Activated T-helper 9 cell treated with anti-CD3 and anti-CD28 coated beads, Interleukin-2, amount 50 U/mL, for 16 hours (primary cell): ENCODE results near the gene DPYD.

Experiments
- DNase-seq: peaks from one replicate; pipeline ENCODE4 v3.0.0-alpha.2; 2020; ENCODE audit warnings: low read depth

Gene DPYD

GRCh38 chr1:97920832-97921571 is at the start of gene DPYD:
Gene DPYD, minus strand, starts transcription at chr1:97921034. Its CDS starts 112 bp downstream, at chr1:97920922.
- DNase-seq: peak; percentile 78

GRCh38 chr1:97960470-97960869 is 39.6 kb upstream of the DPYD start:
- no peak for DNase-seq

DNA sequence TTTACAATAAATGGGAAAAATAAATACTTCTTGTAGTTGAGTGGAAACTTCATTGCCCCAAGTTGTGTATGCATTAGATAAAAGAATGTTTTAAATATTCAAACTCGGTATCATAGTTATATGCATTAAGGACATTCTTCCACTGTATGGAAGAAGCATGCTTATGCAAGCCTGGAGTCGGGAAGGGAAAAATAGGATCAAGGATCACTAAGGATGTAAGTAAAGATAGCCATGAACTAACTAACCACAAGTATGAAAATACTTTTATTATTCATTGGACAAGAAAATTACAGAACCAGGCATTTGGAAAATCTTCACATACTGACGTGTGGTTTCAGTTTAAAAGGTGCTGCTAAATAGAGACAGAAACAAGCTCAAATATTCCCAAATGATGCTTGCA is 26.9 kb upstream of the DPYD start:
- no peak for DNase-seq

- DNase-seq: no peak
These were observed 22.5 kb upstream of the DPYD start for GRCh38 chr1:97943354-97943753.

- DNase-seq: no peak
These were observed 21.6 kb upstream of the DPYD start for GRCh38 chr1:97942161-97943123.

- DNase-seq: no peak
These were observed 17.4 kb upstream of the DPYD start for GRCh38 chr1:97938285-97938642.

DNA sequence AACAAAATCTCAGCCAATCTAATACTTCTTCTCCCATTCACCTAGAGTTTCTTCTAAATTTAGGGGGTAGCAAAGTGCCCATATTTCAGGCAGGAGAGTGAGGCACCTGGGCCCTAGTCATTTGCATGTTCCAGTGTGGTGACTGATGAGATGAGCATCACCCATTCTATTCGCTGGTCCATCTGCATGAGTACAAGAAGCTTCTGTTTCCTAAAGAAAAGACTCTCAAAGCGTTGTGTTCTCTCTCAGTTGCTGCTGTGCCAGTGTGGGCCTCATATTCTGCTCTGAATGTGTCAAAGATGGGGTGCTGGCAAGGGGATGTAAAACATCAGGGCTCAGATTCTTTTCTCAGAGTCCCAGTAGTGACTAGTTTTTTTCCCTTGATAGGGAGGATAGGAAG is 16.1 kb upstream of the DPYD start:
- DNase-seq: no peak

DNA sequence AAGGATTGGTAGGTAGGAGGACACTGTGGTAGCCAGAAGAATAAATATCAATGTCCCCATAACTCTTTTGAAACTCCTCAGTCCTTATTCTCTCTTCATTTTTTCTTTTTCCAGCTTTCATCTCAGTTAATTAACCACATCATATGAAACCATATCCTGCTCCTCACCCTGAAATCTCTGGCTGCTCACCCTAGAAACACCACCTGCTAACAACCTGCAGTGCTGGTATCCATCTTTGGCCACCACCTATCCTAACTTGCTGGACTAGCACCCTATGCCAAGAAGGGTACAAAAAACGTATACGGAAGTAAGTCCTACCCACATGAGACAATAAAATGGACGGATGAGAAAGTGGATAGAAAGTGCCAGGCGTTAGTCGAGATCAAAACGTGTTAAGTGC is 13.7 kb upstream of the DPYD start:
- no peak for DNase-seq

DNA sequence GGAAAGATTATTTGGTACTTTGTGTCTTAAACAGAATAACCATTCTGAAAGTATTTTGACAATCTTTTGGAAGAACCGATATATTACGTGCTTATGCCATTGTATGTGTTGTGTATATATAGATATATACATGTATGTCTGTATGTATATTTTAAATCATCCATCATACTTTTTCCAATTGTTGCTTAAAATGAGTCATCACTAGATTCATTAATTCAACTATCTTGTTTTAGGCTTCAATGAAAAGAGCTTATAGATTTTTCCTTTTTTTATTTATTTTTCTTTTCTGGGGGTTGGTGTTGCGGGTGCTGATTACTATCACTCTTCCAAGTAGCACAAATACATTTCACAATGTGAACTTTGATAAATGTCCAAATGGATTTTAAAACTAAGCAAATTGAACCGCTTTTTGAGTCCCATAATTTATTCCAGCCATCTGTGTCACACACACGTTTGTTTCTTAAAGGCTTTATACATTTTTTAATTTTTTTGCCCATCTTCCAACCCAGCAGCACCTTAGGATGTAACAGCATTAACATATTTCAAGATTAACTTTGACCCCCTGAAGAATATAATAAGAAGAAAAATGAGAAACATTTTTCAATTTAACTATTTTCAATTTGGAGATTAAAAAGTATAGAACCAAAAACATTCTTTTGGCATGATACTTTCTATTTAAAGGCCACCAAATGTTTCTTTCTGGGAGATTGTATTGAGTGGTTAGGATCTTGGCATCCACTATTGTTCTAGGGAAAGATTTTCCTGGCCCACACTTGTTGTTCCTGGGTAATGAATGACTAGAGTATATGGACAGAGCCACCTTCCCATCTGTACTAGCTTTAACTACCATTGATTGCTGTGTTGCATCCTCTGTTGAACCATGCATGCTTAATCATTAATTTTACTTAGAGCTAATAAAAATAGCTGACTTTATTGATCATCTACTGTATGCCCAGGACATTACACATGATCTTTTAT is 9.3 kb upstream of the DPYD start:
- no peak for DNase-seq

DNA sequence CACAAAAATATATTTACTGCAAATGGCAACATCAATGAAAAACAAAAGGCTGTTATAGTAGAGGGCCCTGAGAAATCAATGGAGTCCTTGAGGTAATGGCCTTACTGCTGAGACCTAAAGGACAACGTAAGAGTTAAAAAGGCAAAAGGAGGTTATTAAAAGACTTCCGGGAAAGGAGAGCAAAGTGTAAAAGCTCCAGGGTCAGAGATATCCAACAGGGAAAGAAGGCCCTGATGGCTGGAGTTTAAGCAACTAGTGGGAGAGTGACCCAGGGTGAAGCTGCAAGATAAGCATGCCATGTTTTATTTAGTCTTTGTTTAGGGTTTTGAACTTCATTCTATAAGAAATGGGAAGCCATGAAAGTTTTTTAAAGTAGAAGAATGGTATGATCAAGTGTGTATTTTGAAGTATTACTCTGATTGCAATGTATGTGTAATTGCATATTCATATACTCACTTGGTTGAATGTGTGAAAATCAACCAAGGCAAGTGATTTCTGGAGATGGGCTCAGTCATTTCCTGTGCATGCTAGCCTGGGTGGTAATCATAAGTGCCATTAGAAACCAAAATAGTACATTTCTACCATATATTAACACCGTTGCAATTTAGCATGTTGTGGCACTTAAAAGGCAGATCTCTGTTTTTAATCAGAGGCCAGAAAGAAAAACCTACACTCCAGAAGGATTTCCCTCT is 5.3 kb upstream of the DPYD start:
- no peak for DNase-seq

DNA sequence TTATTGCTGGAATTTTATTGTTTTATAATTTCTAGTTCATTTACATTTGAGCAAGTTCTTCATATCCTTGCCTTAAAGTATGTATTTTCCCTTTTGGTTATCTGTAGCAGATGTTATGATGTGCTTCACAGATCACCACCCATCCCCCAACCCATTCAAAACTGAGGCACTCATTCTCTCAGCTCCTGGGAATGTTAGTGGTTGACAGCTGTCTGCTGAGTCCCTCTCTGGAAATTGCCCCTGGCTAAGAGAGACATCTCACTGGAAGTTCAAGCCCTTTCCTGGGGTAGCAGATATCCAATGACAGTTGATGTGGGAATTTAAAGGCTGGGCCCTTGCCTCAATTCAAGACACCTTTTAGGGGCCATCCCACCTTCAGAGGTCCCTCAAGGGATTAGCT is 4.3 kb upstream of the DPYD start:
- DNase-seq: no peak

DNA sequence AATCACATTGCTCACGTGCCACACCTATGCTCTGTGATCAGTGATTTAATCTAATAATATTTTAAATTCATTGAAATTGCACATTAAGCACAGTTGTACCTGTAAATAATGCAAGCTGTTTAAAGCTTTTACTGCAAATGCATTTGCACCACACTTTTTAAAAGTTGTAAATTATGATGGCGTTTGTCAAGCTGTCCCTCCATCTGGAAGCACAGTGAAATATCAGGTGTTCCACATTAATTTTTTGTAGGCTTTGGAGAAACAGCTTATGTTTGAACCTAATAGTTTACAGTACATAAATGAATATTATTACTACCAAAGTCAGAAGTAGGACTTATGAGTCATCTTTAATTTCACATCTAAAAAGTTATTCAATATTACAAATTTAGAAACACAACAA is 3.0 kb upstream of the DPYD start:
- no peak for DNase-seq

GRCh38 chr1:97920276-97920831 is 480 bp downstream of the DPYD start:
- DNase-seq: no peak

DNA sequence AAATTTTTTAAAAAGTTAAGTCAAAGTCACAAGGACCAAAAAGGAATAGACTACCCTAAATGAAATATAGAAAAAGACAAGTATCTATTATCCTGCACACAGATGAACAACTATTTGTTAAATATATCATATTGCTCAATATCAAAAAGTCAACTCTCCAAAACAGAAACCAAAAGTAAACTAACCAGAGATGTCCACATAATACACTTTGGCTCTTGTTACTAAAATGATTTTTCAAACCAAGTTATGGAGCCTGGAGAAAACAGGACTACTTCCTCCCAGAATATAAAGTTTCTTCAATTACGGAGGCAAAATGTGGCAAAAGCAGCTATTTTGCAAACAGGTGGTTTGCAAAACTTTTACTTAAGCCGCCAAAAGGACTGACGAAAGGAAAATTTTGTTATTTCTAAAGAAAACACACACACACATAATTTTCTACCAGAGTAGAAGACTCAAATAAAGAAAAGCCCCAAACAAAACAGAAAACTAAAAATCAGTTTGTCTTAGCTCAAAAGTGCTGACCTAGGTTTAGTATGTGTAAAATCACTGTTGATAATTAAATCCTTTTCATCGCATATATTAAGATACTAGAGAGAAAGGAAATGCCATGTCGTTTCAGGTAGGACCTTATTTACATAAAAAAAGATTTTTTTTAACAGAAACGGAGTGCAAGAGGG is 1.1 kb downstream of the DPYD start:
- no peak for DNase-seq

GRCh38 chr1:97918961-97919360 is 1.9 kb downstream of the DPYD start:
- no peak for DNase-seq

DNA sequence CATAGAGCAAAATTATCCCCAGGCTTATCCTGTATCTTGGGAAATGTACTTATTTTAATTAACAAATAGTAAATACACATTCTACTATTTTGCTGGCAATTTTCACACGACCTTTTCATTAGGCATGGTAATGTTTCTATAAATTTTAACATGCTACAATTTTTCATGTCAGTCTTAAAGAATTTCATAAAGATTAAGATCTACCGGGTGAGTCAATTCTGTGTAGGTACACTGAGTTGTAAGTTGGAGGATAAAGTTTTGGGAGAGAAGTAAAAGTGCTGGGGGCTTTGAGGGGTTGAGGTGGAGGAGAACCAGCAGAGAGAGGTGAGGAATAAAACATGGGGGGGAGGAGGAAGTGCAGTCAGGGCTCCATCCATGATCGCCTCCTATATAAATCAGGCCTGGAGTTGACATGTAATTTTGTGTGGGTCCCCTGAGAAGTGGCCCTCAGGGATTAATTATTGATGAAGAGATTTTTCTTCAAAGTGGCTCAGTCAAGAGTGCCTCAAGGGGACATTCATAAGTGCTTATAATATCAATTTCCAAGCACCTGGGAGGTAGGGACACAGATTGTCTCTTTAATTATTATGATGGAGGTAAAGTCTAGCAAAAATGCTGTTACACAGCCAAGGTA is 7.2 kb downstream of the DPYD start:
- no peak for DNase-seq

DNA sequence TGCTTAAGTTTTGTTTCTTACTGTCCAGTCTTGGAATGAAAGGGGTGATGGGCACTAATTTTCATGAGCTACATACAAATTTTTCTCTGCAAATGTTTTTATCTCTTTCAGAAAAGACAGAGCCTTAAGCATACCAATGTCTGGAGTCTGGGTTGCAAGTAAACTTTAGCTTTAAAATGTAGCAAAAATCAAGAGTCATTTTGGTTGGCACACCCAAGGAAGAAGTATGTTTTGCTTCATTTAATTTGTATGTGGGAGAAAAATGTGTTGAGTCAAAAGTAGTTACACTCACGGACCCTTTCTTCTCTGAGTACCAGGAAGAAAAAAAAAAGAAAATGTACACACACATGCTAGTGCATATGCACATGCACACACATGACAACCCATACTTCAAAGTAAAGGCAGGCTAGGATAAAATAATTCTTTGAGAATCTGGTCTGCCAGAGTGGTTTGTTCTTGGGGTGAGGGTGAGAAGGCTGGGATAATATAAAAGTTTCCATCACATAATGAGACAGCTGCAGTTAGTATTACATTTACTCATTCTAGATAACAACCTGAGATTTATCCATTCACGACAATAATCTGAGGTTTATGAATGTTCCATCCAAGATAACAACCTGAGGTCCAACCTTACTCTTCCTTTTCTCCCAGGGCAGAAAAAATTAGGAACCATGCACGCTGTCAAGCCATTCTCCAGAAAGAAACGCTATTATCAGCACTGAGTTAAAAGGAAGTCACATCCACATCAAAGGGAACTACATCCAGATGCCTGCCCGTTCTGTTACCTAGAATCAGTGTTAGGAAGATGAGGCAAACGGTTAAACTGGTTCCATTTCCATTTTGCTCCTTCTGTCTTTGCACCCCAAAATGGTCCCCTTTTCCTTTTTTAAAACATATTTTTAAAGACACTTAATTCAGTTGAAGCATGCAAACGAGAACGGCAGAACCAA is 9.3 kb downstream of the DPYD start:
- DNase-seq: no peak

GRCh38 chr1:97909266-97909665 is 11.6 kb downstream of the DPYD start:
- no peak for DNase-seq

GRCh38 chr1:97907886-97908285 is 12.9 kb downstream of the DPYD start:
- DNase-seq: no peak
